Endothelial cell of umbilical vein (primary cell): Measurements from ENCODE around the gene MIGA2. TPM values are rescaled to one million over a fixed set of nuclear protein-coding genes. Genes with fewer than 3 reads are reported as not detected.

ENCODE experiments used
- BruUV-seq: library from RNA; stranded (reverse); fragments of 400-500 nt; replicated peaks from 2 replicates; lab custom pipeline; 2021; lab: Mats Ljungman, UMichigan
- CTCF ChIA-PET: fragments of 300-600, 350-600 bp; sonication (Branson Sonifier 250); formaldehyde crosslinking; loops from one replicate; lab custom pipeline; 2021; ENCODE audit warnings: antibody characterized with exemption, inconsistent platforms; lab: Charles Lee
- POLR2A ChIA-PET: fragments of 300-600, 350-600 bp; sonication (Branson Sonifier 250); formaldehyde crosslinking; loops from one replicate; lab custom pipeline; 2021; ENCODE audit warnings: antibody characterized with exemption, inconsistent platforms; lab: Charles Lee
- DNase-seq: peaks from one replicate; pipeline ENCODE4 v3.0.0-alpha.2; 2011; ENCODE audit warnings: low read depth, low spot score
- FAIRE-seq: peaks from 2 replicates; lab custom pipeline; 2011; peaks lifted over from hg19 to GRCh38; lab: Jason Lieb, UNC
- H2AFZ ChIP-seq: 2 replicates; pipeline ENCODE4 v1.6.0; 2012; ENCODE audit warnings: low read depth, low read length, control low read depth, inconsistent platforms
- H3K27ac ChIP-seq: 2 replicates; pipeline ENCODE4 v1.5.1; 2011; ENCODE audit warnings: low read depth, mild to moderate bottlenecking, control low read depth, low read length, moderate library complexity; ENCODE audit not compliant: insufficient read depth
- H3K27me3 ChIP-seq, 2 experiments: 2 replicates each; pipeline versions ENCODE4 v1.6.0 to v1.6.1; 2011; ENCODE audit warnings: low read length in 2 of 2, mixed read lengths in 1 of 2; ENCODE audit not compliant: control insufficient read depth in 2 of 2, insufficient read depth in 2 of 2
- H3K36me3 ChIP-seq, 2 experiments: 2 replicates in 1 of 2; 3 replicates in 1 of 2; pipeline ENCODE4 v1.5.1; 2011; ENCODE audit warnings: low read length in 2 of 2, mild to moderate bottlenecking in 1 of 2, moderate library complexity in 1 of 2; ENCODE audit not compliant: control insufficient read depth in 2 of 2, insufficient read depth in 2 of 2; ENCODE audit errors: extremely low read depth in 1 of 2
- H3K4me1 ChIP-seq: 3 replicates; pipeline ENCODE4 v1.5.1; 2011; ENCODE audit warnings: mild to moderate bottlenecking, low read length; ENCODE audit not compliant: control insufficient read depth, insufficient read depth; ENCODE audit errors: extremely low read depth
- H3K4me2 ChIP-seq: 2 replicates; pipeline ENCODE4 v1.6.1; 2011; ENCODE audit warnings: low read length, control low read depth, mixed read lengths; ENCODE audit not compliant: insufficient read depth
- H3K4me3 ChIP-seq, 3 experiments: fragments of 200-600 bp in 1 of 3; sonication (generic), shearing (Covaris generic) in 1 of 3; replicated peaks in 1 of 3; 2 replicates each; pipeline ENCODE4 v1.5.1; 2011 to 2016; ENCODE audit warnings: control low read depth in 3 of 3, low read length in 3 of 3, mild to moderate bottlenecking in 2 of 3, inconsistent platforms in 1 of 3, low read depth in 1 of 3, moderate library complexity in 1 of 3; ENCODE audit not compliant: insufficient read depth in 1 of 3
- H3K79me2 ChIP-seq: 2 replicates; pipeline ENCODE4 v1.6.0; 2012; ENCODE audit warnings: low read length, inconsistent platforms; ENCODE audit not compliant: control insufficient read depth, insufficient read depth
- H3K9ac ChIP-seq: replicated peaks from 2 replicates; pipeline ENCODE3; 2011; ENCODE audit warnings: low read length, control low read depth; ENCODE audit not compliant: insufficient read depth; ENCODE audit errors: extremely low read depth
- H3K9me1 ChIP-seq: replicated peaks from 3 replicates; pipeline ENCODE4 v1.6.0; 2011; ENCODE audit warnings: mild to moderate bottlenecking, low read length; ENCODE audit not compliant: control insufficient read depth, insufficient read depth; ENCODE audit errors: extremely low read depth
- H3K9me3 ChIP-seq: replicated peaks from 2 replicates; pipeline ENCODE4 v1.5.1; 2012; ENCODE audit warnings: low read length, inconsistent platforms; ENCODE audit not compliant: control insufficient read depth, insufficient read depth
- H4K20me1 ChIP-seq: replicated peaks from 2 replicates; pipeline ENCODE3; 2011; ENCODE audit warnings: mild to moderate bottlenecking, low read length; ENCODE audit not compliant: control insufficient read depth, insufficient read depth; ENCODE audit errors: extremely low read depth
- CTCF ChIP-seq, 2 donors: IDR thresholded peaks; 1 replicate in 1 of 2; 2 replicates in 1 of 2; pipeline ENCODE4 v1.5.1; 2011; ENCODE audit warnings: low read length in 2 of 2, mild to moderate bottlenecking in 2 of 2, moderate library complexity in 2 of 2, control low read depth in 1 of 2, inconsistent platforms in 1 of 2, low read depth in 1 of 2; ENCODE audit not compliant: insufficient read depth in 1 of 2; ENCODE audit errors: extremely low read depth in 1 of 2
- EZH2 ChIP-seq: IDR thresholded peaks from 2 replicates; pipeline ENCODE4 v1.6.1; 2012; ENCODE audit warnings: borderline replicate concordance, low read depth, mild to moderate bottlenecking, moderate library complexity, low read length, inconsistent platforms; ENCODE audit not compliant: severe bottlenecking
- GATA2 ChIP-seq: IDR thresholded peaks from 2 replicates; pipeline ENCODE4 v1.7.0; 2011; ENCODE audit warnings: low read depth, mild to moderate bottlenecking, moderate library complexity, mixed read lengths, low read length; ENCODE audit not compliant: insufficient read length, insufficient read depth
- JUN ChIP-seq: IDR thresholded peaks from 2 replicates; pipeline ENCODE4 v1.6.1; 2011; ENCODE audit warnings: borderline replicate concordance, low read depth; ENCODE audit not compliant: insufficient read length, insufficient read depth
- MAX ChIP-seq: IDR thresholded peaks from 2 replicates; pipeline ENCODE4 v1.6.1; 2011; ENCODE audit not compliant: insufficient read depth, insufficient read length
- MYC ChIP-seq: IDR thresholded peaks from one replicate; pipeline ENCODE4 v1.6.1; 2011; ENCODE audit warnings: mild to moderate bottlenecking, low read depth, low read length
- POLR2A ChIP-seq: IDR thresholded peaks from 2 replicates; pipeline ENCODE4 v1.6.1; 2012; ENCODE audit warnings: low read depth, mild to moderate bottlenecking, control low read depth, low read length
- POLR2AphosphoS5 ChIP-seq: IDR thresholded peaks from 2 replicates; pipeline ENCODE4 v1.6.1; 2012; ENCODE audit warnings: low read depth, mild to moderate bottlenecking, control low read depth, low read length, moderate library complexity; ENCODE audit not compliant: insufficient read depth
- dilution Hi-C: fragments of 300-500 bp; cut with MboI; formaldehyde crosslinking; loops from one replicate; pipeline ENCODE4 v1.15.0; 2019; ENCODE audit warnings: low sequenced_read_pairs; ENCODE audit not compliant: extremely low pct_ligation_motif_present
- intact Hi-C: fragments of 100-400 bp; cut with micrococcal nuclease; formaldehyde crosslinking; loops from one replicate; pipeline ENCODE4 v1.10.0; 2022
- polyA plus RNA-seq, 4 experiments: library from polyadenylated mRNA; depleted of rRNA in 3 of 4; stranded (reverse) in 3 of 4; unstranded in 1 of 4; fragments of >200 nt; gene quantifications; 2 replicates each; pipeline versions ENCODE4 v1.2.1 to v1.2.3, GENCODE V29; 2011 to 2012; ENCODE audit warnings: missing spikeins in 1 of 4
- total RNA-seq: library from RNA; stranded (reverse); gene quantifications from 2 replicates; pipeline ENCODE4 v1.2.3, GENCODE V29; 2021

MIGA2 gene
- total and polyA plus RNA-seq, 2 donors (not counting 3 experiments of a cell fraction or from before 2014, with no cell fraction given): 27.7 to 28.0 TPM

- TF ChIP-seq POLR2AphosphoS5: no peak
- TF ChIP-seq CTCF (IDR thresholded peaks at IDR 0.05; ENCODE audit: extremely low read depth in 1 of 2, insufficient read depth in 1 of 2, low read depth in 1 of 2, low read length in 2 of 2): no peak
- TF ChIP-seq EZH2: no peak
- TF ChIP-seq JUN: no peak
- TF ChIP-seq MYC: no peak
- TF ChIP-seq POLR2A: no peak
- no peak for TF ChIP-seq MAX
- TF ChIP-seq GATA2: no peak
- no peak for DNase-seq
- dilution Hi-C loops: no loop called here
- Histone ChIP-seq H3K9ac (no peak overlapping the region), H4K20me1 (no peaks in the 10 kb centered on the region), H2AFZ (no peak overlapping the region), H3K79me2 (peaks cover 18% of the 10 kb centered on the region), H3K4me2 (no peak overlapping the region), H3K4me3 (no peak overlapping the region), H3K27me3 (no peaks in the 10 kb centered on the region), H3K4me1 (peaks cover 7% of the 10 kb centered on the region), H3K9me3 (no peaks in the 10 kb centered on the region), H3K36me3 (no peaks in the 10 kb centered on the region), H3K9me1 (no peaks in the 10 kb centered on the region), H3K27ac (no peak overlapping the region)
- ChIA-PET POLR2A (no interaction called here), CTCF (no interaction called here)
- no TSS peak for BruUV-seq
- intact Hi-C loops: no loop called here
- no peak for FAIRE-seq
Measured at GRCh38 chr9:129030191-129030590, 6.2 kb upstream of the MIGA2 start.
